HG02885 (cell line): ENCODE results near the gene CYB5R3.
"Not testable (repeated sequence)": the region's sequence is repeated elsewhere in the genome, so short reads cannot be mapped to it uniquely, and the experiment has no call there.

ENCODE experiments used
- ATAC-seq: cut with Tn5 transposase; IDR thresholded peaks from one replicate; pipeline ENCODE4 v1.9.1; 2021; ENCODE audit warnings: mild to moderate bottlenecking; ENCODE audit not compliant: unreplicated experiment, poor library complexity

Gene CYB5R3

DNA sequence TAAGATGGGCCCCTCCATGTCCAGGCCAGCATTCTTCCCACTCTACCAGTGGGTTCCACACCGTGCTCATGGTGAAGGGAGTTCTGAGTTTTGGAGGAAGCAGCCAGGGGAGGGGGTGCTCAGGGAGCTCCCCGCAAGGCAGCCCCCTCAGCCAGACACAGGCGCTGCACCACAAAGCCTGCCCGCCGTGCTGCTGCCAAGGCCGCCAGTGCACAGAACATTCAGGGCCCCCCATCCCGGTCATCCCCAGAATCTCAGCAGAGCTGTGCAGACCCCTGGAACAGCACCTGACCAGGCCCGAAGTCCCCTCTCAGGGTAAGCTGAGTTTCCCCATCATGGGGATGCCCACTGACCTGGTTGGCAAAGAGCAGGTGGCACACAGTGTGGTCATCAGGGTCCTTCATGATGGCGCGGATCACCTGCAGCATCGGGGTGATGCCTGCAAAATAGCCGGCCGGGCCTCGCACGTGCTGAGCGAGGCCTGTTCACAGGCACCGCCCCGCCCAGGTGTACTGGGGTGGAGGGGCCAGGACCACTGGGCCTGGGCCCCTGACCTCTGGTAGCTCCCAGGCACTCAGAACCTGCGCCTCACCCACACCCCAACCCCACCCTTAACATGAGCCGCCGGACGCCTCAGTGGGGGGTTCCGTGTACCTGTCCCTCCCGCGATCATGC is 22.1 kb downstream of the CYB5R3 start:
- ATAC-seq, result no peak

DNA sequence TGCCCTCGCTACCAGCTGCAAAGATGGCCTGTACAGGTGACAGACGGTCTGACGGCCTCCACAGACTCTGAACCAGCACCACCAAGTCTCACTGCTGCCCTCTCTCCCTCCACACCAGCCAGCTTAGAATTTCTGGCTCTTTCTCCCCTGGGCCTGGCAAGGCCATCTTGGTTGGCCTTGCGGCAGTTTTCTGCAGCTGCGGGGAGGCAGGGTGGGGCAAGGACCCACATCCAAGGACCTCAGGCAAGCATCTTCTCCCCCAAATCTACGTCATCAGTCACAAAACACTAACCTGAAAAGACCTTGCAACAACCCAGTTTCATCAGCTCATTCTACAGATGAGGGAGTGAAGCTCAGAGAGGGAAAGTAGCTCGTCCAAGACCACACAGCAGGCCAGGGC is 22.8 kb downstream of the CYB5R3 start:
- no peak for ATAC-seq

- no peak for ATAC-seq
Measured at GRCh38 chr22:42625416-42625815, 23.8 kb downstream of the CYB5R3 start.

DNA sequence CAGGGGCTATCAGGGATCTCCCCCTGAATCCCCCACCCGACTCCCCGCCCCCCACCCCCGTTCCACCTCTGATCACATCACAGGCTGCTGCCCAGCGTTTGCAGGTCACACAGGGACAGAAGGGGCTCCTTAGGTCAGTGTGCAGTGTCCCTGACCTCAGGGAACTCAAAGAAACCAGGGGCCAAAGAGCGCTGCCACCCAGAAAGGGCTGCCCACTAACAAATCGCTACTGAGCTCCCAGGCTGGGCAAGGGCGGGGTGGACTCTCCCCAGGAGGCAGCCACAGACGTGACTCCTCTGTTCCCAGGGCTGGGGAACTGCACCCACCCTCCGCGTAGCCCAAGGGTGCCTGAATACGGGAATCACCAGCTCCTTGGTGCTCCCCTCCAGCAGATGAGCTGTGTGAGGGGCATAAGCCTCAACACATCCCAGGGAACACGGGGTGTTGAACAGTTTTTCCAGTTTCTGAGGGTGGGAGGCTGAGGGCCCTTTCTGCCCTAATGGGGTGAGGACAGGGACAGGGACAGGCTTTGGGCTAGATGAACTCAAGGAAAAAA is 24.6 kb downstream of the CYB5R3 start:
- ATAC-seq, result no peak

DNA sequence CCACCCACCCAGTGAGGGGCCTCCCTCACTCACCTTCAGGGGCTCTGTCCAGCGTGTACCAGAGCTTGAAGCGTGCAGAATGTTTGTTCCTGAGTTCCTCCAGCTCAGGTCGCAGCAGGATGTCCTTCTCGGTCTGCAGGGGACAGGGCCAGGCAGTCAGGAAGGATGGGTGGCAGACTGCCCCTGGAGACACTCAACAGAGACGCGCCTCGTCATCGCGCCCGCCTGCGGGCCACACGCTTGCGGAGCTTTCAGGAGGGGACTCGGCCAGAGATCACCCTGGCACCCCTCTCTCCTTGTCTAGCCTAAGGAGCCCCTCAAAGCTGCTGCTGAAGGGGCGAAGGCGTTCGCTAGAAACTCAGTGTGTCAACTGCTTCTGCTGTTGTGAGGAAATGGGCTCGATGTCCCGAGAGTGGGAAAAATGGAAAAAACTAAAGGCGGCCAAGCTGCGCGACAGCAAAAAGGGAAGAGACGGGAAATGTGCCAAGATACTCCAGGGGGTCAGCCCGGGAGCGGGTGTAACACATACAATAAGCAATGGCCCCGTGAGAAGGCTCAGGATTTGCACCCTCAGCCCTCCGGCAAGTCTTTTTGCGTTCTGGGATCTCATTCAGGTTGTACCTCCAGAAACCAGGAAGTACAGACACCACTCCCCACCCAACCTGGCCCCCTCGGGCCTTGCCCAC is 25.3 kb downstream of the CYB5R3 start:
- no peak for ATAC-seq

- no peak for ATAC-seq
Measured at GRCh38 chr22:42623301-42623751, 25.9 kb downstream of the CYB5R3 start.

GRCh38 chr22:42622061-42622710 is 27.0 kb downstream of the CYB5R3 start:
- no peak for ATAC-seq

DNA sequence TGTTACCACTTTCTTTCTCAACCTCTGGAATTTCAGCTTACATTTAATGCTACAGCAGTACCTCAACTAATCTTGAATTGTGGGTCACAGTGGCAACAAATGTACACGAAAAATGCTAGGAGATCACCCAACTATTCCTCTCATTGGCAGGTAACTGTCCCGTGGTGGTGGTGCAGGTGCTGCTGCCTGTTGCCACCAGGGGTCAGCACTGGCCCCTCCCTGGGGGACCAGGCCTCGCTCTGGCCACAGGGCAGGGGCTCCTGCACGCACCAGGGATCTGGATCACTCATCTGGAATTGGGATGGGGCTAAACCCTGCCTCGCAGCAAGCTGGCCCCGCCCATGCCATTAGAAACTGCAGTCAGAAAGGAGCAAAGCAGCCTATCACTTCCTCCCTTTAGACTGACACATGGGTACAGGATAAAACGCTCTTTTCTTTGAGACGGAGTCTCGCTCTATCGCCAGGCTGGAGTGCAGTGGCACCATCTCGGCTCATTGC is 27.6 kb downstream of the CYB5R3 start:
- no peak for ATAC-seq

DNA sequence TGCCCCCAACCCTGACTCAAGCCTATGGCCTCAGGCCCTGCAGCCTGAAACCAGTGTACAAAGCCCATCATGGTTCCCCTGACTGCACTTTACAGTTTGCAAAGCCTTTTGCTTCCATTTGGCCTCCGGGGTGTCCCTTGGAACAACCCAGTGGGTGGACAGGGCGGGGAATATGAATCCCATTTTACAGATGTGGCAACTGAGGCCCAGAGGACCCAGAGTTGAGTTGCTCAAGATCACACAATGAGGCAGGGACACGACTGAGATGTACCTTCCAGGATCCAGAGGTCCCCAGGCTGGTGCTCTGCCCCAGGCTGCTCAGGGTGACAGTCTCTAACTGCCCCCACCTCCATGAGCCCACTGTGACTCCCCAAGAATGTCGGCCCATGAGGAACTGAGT is 29.1 kb downstream of the CYB5R3 start:
- no peak for ATAC-seq

DNA sequence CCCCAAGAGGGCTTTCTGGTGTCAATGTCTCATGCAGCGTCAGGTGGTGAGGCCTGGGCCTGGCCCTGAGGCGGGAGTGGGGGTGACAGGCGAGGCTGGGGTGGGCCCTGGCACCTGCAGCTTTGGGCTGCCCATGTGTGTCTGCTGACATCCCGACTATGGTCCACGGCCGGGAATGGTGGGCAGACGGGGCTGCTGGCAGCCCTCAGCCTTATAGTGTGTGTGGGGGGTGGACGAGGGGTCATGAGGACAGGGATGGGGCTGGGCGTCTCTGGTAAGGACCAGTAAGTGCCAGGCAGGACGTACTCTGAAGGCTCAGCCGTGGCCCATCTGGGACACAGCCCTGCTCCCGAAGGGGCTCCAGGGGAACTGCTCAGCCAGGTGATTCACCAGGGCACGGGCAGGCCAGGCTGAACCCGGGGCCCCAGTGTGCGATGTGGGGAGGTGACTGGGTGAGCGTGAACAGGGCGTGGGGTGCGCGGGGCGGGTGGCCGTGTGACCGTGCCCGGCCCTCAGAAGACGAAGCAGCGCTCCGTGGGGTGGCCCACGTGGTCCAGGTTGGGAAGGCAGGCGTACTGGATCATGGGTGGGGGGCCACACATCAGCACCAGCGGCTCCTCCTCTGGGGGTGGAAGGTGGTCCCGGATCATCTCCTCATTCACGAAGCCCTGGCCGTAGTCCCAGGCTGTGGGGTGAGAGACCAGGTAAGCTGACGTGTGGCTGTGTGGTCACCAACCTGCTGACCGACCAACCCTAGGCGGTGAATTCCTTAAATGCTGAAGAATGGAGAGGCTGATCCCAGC is 29.7 kb downstream of the CYB5R3 start:
- no peak for ATAC-seq

GRCh38 chr22:42617155-42617983 is 31.8 kb downstream of the CYB5R3 start:
- ATAC-seq, result no peak

DNA sequence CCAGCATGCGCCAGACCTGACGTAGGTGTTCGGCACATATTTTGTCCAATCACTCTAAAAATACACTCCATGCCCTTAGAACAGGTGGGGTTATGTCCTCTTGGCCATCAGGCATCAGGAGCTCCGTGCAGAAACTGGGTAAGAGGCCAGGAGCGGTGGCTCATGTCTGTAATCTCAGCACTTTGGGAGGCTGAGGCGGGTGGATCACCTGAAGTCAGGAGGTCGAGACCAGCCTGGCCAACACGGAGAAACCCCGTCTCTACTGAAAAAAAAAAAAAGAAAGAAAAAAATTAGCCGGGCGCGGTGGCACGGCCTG is 33.4 kb downstream of the CYB5R3 start:
- ATAC-seq, result not testable (repeated sequence)

DNA sequence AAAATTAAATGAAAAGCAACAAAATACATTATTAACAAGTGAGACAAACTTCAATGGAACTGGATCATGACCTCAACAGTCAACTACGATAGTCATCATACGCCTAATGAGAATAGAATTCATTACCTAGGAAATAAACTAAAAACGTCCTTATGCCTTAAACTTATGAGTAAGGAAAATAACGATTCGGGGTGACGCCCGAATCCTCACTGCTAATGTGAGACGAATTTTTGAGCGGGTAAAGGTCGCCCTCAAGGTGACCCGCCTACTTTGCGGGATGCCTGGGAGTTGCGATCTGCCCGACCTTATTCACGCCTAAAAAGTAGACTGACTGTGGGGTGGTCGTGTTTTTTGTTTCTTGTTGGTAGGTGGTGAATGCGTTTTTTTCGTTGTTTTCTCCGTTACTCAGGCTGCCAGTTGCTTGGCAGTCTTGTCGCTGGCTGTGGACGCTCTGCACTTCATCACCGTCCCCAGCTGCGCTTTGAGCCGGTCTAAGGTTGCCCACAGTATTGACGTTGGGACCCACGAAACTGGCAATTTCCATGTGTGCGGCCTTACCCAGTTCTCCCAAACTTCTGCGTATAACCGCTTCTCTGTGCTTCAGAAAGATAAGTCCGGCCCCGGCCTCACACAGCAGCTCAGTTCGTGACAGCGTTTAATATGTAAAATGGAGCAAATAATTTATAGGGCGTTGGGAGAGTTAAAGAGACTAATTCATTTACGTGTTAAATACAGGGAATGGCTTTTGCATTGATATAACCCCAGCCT is 33.9 kb downstream of the CYB5R3 start:
- ATAC-seq, result peak; percentile 45

DNA sequence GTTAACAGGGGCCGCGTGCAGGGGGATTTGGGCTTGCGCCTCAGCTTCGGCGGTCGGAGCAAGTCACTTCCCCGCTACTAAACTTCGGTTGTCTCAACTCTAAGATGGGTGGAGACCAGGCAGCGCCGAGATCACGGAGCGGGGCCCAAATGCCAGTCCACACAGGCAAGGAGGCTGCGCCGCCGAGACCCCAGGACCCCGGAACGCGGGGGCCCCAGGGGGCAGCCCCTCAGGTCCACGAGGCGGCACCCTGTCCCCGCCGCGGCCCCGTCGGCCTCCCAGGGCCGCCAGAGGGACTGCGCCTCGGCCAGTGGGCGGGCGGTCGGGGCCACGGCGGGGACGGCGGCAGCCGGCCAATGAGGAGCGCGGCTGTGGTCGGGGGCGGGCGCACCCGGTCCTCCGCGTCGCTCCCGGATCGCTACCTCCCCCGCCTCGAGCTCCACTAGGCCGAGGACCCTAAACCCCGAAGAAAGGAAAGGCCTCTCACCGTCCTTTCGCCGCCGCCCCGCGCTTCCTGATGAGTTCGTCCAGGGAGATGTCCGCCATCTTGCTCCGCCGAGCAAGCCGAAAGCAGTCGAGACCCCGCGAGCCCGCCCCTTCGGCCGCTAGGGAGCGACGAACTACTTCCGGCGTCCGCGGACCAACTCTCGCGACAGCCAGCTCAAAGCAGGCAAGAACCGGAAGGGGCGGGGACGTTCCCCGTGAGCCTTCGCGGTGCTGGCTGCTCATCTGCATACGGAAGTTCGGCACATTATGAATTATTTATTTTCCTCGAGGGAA is 34.7 kb downstream of the CYB5R3 start, which contains the start of gene POLDIP3:
Gene POLDIP3, minus strand, starts transcription at position 572 of the 780 bp plus-strand sequence. Its CDS starts 26 bp downstream, at position 546.
- ATAC-seq, result peak; percentile 79

GRCh38 chr22:42613872-42614301 is 35.3 kb downstream of the CYB5R3 start:
- no peak for ATAC-seq

- ATAC-seq, result no peak
Measured at GRCh38 chr22:42612336-42612735, 36.9 kb downstream of the CYB5R3 start.

- ATAC-seq, result no peak
Measured at GRCh38 chr22:42611051-42611450, 38.1 kb downstream of the CYB5R3 start.

DNA sequence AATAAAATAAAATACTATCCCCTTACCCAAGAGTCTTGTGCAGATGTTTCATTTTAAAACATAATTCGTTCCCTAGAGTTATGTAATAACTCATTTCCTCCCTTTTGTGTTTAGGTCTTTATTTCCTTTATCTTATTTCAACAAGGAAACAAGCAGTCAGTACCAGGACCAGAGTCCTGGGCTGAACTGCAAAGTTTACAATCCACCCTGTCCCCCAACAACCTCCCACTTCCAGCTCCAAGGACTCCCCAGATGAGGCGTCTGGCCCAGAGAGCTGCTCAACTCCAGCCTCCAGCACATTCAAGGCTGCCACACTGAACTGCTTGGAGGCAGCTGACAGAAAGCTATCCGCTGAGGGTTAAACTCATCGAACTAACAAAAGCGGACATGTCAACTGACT is 39.0 kb downstream of the CYB5R3 start:
- no peak for ATAC-seq
